HG02763 (cell line): ENCODE results near the gene ACAD10.
"Not testable (repeated sequence)": the region's sequence is repeated elsewhere in the genome, so short reads cannot be mapped to it uniquely, and the experiment has no call there.

Experiments
- ATAC-seq: cut with Tn5 transposase; IDR thresholded peaks from one replicate; pipeline ENCODE4 v1.9.1; 2021; ENCODE audit warnings: mild to moderate bottlenecking, moderate library complexity; ENCODE audit not compliant: unreplicated experiment

ACAD10 gene

DNA sequence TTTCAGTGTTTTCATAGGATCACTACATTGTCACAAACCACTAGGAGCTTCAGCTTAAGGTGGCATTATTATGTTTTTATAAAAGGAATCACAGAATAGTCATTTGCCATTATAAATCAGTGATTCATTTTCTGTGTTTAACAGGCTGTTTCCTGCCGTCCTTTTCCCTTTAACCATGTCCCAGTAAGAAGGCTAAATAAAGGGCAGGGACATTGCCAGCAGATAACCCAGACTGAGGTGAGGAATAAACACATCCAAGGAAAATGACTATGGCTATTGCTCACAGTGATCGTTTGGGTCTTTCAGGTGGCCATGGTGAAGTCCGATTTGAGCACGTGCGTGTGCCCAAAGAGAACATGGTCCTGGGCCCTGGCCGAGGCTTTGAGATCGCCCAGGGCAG is 63.0 kb downstream of the ACAD10 start:
- no peak for ATAC-seq

DNA sequence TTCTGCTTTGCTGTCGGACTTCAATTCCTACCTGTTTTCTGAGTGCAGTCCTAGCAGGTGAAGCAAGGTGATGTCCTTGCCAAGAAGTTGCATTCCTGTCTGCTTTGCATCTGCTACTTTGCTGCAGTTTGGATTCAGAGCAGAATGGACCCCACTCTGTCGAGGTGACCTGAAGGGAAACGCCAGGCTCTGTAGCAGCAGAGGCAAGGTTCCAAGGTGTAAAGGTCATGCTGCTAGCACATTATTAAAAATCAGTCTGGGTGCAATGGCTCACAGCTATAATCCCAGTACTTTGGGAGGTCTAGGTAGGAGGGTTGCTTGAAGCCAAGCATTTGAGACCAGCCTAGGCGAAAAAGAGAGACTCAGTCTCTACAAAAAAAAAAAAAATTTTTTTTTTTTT is 63.5 kb downstream of the ACAD10 start:
- ATAC-seq, result no peak

DNA sequence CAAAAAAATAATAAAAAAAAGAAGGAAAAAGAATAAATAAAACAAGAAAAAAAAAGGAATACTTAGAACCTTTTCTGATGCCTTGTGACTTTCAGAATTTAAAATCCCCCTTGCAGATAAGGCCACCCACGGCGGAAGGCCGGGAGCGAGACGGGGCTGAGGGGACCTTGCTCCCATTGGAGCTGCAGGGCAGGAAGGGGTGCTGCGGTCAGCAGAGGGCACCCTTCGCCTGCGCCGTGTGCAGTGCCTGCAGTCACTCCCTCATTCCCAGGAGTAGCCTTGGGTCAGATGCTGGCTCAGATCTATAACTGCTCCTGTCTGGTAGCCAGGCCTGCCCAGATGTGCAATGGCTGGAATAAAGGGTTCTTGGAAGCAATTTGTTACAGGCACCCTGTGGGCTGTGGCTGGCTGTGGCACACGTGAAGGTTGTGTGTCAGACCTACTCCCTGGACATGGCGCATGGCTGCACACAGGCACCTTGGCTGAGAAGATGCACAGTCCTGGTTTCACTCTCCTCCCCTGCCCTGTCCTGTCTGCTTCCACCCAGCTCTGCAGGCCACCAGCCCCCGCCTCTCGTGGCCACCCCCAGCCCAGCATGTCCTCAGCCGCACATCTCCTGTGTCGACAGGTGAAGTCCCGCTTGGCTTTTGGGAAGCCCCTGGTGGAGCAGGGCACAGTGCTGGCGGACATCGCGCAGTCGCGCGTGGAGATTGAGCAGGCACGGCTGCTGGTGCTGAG is 67.5 kb downstream of the ACAD10 start:
- ATAC-seq, result no peak

DNA sequence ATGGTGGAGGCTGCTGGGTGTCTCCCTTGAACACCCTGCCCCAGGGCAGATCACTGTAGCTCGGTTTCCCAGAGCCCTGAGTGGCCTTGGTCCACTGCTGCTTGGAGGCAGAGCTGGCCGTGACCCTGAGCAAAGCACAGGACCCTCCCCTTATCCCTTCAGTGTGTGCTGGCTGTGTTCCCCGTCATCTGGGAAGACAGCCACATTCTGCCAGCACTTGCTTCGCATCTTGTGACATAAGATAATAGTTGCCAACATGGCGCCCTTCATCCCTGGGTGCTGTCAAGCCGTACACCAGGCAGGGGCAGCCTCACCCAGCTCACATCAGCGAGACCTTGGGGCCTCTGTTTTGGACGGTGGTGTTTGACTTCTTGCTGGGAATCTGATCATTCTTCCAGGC is 68.8 kb downstream of the ACAD10 start:
- no peak for ATAC-seq

DNA sequence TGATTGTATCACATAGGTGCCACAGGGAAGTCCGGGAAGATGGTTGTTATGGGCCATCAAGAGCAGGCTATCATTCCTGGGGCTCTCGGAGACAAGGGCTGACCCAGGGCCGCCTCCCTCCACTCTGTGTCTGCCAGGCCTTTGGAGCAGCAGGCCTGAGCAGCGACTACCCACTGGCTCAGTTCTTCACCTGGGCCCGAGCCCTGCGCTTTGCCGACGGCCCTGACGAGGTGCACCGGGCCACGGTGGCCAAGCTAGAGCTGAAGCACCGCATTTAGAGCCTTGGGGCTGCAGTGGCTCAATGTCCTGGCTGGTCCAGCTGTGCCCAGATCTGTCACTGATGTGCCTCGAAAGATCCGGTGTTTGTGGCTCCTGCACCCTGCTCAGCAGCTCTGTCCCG is 70.3 kb downstream of the ACAD10 start:
- no peak for ATAC-seq

DNA sequence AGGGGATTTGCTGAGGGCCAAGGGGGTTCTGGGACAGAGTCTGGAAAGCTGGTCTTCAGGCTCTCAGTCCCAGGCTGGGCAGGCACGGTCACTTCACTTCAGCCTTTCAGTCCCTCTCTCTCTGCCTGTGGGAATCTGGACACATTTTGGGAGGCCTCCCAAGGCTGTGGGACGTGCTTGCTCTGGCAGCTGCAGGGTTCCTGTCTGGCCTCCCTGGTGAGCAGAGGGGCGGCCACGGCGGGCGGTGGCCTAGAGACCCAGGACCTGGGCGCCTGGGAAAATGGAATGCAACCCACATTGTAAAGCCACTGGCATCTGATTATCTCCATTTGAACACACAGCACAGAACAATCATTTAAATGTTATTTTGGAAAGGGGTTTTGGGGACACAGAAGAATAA is 70.8 kb downstream of the ACAD10 start:
- no peak for ATAC-seq

DNA sequence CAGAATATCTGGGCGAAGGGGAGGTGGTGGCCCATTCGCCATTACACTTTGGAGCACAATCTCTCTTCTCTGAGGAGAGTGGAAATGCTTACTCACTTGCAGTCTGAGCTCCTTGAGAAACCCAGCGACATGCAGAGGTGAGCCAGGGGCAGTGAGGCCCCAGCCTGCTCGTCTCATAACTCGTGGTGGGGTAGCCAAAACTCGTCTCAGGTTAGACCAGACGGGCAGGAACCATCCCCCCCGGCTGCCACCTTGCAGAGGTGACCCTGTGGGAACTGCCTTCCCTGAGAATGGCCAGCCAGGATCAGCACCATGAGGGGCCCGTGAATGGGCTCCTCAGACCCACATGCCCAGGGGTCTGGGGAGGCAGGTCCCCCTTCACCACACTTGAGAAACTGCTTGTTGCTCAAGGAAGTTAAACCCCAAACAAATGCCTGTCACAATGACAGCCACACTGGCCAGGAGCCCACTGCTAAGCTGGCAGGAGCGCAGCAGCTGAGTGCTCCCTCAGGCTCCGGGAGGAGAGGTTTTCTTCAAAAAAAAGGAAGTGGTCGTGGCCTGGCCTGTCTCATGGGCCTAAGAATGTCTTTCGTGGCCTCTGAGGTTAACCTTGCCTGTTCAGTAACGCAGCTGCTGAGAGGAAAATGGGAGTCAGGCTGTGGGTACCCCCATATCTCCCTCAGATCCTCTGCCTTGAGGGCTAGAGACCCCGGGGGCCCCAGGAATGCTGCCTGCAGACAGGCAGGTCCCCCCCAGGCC is 71.7 kb downstream of the ACAD10 start:
- no peak for ATAC-seq

DNA sequence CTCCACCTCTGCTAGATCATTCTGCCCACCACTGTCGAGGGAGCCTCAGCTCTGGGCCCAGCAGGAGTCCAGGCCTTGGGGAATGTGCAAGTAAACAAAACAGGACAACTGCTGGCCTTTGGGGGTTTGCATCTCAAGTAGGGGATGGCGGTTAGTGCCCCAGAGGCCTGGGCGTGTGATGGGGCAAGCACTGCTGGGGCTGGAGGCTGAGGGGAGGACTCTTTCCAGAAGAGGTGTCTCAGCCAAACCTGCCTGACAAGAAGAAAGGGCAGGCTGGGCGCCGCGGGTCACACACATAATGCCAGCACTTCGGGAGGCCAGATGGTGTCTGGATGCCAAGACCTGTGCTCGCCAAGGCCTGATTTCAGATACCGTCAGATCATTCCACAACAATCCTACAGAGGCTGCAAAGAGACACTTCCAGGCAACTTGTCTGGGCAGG is 72.3 kb downstream of the ACAD10 start:
- ATAC-seq, result no peak

DNA sequence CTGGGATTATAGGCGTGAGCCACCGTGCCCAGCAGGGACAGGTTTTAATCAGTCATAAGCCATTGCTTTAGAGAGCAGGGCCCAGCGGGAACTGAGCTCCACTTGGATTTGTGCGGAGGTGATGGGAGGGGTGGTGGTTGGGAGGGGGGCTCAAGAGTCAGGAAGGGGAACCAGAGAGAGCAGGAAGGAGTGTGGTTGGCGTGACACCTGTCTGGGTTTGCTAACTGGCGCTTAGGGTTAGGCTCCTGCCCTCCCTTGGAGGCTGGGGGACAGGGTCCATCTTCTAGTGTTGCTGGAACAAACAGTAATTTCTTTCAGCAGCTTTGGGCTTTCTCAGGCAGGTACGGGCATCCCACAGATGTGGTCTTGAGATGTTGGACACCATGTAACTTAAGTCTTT is 73.4 kb downstream of the ACAD10 start:
- no peak for ATAC-seq

DNA sequence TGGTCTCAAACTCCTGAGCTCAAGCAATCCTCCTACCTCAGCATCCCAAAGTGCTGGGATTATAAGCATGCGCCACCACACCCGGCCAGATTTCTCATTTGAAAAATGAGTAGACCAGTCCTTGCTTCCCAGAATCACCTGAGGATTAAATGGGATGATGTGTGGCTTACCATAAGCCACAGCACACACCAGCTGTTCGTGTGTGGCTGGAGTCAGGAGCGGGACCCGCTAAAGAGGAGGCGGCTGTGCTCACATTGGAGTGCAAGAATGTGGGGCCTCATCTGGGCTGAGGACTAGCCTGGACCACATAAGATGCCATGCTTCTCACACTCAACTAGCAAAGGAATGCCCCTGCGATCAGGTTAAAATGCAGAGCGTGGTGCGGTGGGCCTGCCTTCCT is 74.1 kb downstream of the ACAD10 start:
- ATAC-seq, result no peak

DNA sequence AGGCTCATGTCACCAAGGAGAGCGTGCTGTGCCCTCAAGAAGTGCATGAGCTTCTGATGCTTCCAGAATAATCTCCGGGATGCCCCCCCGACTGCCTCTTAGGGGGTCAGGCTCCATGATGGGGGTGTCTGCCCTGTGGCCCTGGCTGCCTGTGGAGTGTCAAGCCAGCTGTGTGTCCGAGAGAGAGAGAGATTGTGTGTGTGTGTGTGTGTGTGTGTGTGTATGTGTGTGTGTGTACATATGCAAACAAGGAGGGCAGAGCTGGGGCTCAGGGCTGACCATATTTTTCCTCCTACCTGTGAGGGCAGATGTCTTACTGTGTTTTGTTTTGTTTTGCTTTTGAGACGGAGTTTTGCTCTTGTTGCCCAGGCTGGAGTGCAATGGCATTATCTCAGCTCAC is 75.2 kb downstream of the ACAD10 start:
- ATAC-seq, result peak; percentile 39

DNA sequence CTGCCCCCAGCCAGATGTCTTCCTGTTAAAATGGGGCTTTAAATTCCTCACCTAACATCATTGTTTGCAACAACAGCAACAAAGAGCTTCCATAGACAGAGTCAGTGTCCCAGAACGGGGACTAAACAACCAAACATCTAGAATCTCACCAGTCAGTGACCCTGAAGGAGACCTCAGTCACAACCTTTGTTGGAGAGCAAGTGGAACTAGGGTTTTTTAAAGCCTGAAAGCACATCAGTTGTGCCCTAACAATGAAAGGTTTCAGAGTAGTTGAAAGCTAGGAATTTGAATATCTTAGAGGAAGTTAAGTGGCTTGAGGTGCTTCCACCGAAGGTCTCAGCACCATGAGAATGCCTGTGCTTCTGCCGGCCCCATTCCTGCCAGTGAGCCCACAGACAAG is 75.9 kb downstream of the ACAD10 start:
- ATAC-seq, result no peak

DNA sequence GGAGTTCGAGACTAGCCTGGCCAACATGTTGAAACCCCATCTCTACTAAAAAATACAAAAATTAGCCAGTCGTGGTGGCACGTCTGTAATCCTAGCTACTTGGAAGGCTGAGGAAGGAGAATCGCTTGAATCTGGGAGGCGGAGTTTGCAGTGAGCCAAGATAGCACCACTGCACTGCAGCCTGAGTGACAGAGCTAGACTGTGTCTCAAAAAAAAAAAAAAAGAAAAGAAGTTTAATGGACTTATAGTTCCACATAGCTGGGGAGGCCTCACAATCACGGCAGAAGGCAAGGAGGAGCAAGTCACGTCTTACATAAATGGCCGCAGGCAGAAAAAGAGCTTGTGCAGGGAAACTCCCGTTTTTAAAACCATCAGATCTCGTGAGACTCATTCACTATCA is 77.7 kb downstream of the ACAD10 start:
- ATAC-seq, result not testable (repeated sequence)

DNA sequence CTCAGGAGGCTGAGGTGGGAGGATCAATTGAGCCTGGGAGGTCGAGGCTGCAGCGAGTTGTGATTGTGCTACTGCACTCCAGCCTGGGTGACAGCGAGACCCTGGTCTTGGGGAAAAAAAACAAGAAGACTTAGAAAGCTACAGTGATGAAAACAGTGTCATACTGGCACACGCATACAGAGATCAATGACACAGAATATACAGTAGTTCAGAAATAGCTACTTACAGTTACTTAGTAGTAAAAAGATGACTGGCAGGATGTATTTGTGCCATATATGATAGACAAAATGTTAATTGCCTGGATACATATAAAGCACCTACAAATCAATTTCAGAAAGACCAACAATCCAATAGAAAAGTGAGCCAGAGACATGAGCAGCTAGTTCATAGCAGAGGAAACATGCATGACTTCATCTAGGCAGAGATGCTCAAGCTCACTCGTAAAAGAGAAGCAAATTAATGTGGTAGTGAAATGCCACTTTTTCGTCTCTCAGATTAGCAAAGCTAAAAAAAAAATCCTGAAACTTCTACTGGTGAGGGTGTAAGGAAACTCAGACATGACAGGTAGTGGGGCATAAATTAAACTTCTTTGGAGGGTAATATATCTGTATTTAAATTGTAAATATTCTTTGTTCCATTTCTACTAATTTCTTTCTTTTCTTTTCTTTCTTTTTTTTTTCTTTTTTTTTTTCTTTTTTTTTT is 78.4 kb downstream of the ACAD10 start:
- no peak for ATAC-seq

DNA sequence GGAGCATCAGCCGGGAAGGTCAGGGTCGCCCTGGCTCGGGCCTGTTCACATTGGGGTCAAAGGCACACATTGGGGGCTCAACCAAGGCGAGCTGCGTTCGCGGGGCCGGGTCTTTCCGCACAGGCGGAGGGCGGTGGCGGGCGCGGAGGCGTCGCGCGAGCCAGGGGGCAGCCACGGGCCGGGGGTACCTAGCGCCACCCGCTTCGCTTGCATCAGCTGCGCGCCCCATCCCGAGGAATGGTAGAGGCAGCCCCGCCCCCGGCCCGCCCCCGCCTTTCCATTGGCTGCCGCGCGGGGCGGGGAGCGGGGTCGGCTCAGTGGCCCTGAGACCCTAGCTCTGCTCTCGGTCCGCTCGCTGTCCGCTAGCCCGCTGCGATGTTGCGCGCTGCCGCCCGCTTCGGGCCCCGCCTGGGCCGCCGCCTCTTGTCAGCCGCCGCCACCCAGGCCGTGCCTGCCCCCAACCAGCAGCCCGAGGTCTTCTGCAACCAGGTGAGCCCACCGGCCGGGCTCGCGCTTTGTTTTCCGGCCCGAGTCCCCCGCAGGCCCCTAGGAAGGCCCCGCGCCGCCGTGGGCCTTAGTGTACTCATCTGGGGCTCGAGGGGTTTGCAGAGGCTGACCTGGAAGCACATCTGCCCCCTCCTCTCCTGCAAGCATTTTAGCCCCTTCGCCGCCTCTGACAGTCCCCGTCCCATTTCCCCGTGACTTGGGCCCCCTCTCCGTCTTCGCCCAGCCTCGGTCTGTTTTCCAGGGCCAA is 80.9 kb downstream of the ACAD10 start, which contains the start of gene ALDH2:
TSS of gene ALDH2 (plus strand) at position 326 of the 754 bp plus-strand sequence. CDS start at position 376, 50 bp downstream.
- peak; percentile 59 for ATAC-seq

DNA sequence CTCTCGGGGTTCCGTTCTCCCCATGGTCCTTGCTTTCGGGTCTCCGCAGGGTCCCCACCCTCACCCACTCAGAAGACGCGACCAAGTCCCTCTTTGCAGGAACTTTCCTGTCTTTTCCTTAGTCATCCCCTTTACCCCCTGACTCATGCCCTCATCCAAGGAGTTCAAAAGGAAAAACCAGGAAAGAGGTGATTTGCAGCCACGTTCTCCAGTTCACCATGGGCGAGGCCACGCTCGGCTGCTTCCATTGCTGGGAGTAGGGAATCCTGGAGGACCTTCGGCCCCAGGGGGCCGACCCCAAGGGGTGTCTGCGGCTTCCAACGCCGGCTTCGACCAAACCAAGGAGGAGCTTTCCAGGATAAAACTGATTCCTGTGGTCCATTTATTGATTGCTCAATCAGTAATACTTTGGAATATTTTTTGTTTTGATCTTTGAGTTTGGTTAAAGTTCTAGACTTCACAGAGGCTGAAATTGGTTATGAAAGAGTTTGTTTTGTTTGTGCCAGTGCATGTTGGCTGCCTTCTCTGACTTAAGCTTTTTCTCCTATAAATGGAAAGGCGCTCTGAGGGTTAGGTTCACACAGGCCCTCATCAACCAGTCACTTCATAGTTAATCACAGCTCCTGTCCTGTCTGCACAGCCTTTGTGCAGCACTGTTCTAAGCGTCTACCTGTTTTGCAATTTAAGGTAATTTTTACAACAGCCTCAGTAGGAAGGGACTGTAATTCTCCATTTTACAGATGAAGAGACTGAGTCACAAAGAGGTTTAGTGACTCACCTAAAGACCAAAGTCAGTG is 81.7 kb downstream of the ACAD10 start:
- ATAC-seq, result no peak

DNA sequence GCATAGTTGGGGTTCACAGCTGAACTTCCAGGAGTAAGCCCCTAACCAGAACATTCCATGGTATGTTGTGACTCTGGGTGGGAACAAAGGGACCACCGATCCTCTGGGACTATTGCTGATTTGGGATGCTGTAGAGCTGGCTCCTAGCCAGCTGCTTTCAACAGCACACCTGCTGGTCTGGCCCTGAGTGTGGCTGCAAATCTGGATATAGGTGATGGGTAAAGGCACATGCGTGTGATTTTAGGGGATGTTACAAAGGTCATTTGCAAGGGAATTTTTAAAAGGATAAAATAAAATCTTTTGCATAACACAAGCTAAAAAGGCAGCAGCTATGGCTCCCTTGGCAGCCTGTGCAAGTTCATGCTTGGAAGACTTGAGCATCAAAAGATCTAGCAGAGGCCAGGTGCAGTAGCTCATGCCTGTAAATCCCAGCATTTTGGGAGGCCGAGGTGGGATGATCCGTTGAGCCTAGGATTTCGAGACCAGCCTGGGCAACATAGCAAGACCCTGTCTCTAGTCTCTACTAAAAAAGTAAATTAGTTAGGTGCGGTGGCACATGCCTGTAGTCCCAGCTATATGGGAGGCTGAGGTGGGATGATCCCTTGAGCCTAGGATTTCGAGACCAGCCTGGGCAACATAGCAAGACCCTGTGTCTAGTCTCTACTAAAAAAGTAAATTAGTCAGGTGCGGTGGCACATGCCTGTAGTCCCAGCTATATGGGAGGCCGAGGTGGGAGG is 82.5 kb downstream of the ACAD10 start:
- ATAC-seq, result no peak

DNA sequence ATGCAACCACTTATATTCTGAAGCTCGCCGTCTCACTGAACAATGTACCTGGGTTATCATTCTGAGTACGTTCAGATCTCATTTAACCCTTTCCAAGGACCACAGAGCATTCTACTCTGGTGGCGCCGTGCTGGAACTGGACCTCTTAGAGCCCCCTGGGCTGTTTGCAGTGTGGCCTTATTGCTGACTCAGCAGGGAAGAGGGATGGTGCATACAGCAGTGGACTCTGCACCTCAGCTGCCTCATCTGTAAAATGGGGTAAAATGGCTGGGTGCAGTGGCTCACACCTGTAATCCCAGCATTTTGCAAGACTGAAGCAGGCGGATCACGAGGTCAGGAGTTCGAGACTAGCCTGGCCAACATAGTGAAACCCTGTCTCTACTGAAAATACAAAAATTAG is 83.7 kb downstream of the ACAD10 start:
- no peak for ATAC-seq

DNA sequence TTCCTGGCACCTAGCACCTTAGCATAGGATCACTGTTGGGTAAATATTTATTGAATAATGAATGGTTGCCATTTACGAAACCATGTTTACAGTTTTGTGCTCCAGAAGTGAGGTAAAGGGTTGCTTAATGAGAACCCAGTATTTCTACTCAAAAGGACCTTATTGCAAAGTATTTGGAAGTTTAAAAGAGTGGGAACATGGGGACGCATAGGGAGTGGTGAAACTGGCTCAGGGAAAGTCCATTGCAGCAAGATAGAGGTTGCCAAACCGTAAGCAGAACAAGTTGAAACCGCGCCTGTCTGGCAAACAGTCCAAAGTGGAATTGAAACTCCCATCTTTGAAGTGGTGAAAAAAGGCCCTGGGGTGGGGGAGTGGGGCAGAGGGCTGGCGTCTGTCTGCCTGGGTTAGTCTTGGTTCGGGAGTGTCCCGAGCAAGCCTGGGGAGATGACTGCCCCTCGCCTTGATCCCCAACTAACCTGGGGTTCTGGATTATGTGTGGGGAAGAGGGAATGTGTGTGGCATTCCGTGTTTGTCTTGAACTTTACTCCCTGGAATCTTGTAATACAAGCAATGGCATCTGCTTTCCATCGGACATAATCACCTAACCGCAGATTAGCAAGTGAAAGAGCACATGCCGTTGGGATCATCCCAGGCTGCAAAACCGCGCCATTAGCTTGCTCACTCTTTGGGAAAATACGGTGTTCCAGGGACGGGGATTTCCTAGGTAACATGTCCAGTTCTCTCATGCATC is 88.1 kb downstream of the ACAD10 start:
- no peak for ATAC-seq
